Measurements from ENCODE around the gene ADAMTSL1.

The ADAMTSL1 gene

GRCh38 chr9:18942801-18943200 is 468.8 kb downstream of the ADAMTSL1 start:
- DNase-seq (ENCODE audit: low read depth): no peak

- no peak for DNase-seq (ENCODE audit: low read depth)
Measured at GRCh38 chr9:18947892-18948339, 474.0 kb downstream of the ADAMTSL1 start.

GRCh38 chr9:18951936-18952335 is 478.0 kb downstream of the ADAMTSL1 start:
- DNase-seq (ENCODE audit: low read depth): no peak

- DNase-seq (ENCODE audit: low read depth): no peak
Measured at GRCh38 chr9:18955626-18956025, 481.7 kb downstream of the ADAMTSL1 start.
